ENCODE measurements around the gene CRACR2A.

CRACR2A gene

GRCh38 chr12:3607039-3607720, 145.7 kb downstream of the CRACR2A start:
- DNase-seq (ENCODE audit: low read depth) = no peak
- no peak overlapping the region for H3K4me3 ChIP-seq (ENCODE audit: low read length)
- TF ChIP-seq, protein P1, sequence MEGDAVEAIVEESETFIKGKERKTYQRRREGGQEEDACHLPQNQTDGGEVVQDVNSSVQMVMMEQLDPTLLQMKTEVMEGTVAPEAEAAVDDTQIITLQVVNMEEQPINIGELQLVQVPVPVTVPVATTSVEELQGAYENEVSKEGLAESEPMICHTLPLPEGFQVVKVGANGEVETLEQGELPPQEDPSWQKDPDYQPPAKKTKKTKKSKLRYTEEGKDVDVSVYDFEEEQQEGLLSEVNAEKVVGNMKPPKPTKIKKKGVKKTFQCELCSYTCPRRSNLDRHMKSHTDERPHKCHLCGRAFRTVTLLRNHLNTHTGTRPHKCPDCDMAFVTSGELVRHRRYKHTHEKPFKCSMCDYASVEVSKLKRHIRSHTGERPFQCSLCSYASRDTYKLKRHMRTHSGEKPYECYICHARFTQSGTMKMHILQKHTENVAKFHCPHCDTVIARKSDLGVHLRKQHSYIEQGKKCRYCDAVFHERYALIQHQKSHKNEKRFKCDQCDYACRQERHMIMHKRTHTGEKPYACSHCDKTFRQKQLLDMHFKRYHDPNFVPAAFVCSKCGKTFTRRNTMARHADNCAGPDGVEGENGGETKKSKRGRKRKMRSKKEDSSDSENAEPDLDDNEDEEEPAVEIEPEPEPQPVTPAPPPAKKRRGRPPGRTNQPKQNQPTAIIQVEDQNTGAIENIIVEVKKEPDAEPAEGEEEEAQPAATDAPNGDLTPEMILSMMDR (IDR thresholded peaks at IDR 0.05; ENCODE audit: insufficient read depth, low read depth, low read length, missing control alignments) = no peak

DNA sequence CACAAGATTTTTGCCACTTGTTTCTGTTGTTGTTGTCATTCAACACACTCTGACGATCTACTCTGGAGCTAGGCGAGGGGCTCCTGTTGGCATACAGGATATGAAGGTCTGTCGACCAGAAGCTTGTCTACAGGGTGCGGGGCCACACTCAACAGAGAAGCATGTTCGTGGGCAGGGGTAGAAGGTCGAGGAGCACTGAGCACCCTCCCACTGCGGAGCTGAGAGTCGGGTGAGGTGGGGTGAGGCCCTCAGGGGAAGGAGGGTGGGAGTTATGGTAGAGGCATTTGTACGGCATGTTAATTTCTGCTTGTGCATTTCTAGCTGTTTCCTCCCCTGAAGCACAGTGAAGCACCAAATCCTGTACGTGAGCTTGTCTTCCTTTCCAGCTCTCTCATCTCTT, 146.8 kb downstream of the CRACR2A start:
- no peak for DNase-seq (ENCODE audit: low read depth)
- TF ChIP-seq, protein P1 (IDR thresholded peaks at IDR 0.05; ENCODE audit: insufficient read depth, low read depth, low read length, missing control alignments) = no peak
- H3K4me3 ChIP-seq (ENCODE audit: low read length) = no peak overlapping the region

DNA sequence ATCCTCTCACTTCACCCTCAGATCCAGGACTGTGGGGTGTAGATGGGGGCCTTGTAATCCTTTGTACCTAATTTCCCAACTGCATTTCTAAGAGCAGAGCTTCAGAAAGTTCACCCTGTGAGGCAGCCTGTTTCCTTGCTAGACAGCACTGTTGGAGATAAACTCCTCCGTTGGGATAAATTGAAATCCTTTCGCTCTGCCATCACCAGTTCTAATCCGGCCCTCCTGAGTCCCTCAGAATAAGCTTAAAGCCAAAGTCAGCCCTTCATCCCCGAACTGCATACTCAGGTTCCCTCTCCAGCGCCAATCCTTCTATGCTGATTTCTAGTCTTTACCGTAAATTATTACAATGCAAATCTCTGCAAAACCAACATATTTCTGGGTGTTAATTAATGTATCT, 147.2 kb downstream of the CRACR2A start:
- no peak overlapping the region for H3K4me3 ChIP-seq (ENCODE audit: low read length)
- no peak for DNase-seq (ENCODE audit: low read depth)
- TF ChIP-seq, protein P1 (IDR thresholded peaks at IDR 0.05; ENCODE audit: insufficient read depth, low read depth, low read length, missing control alignments) = no peak

- H3K4me3 ChIP-seq (ENCODE audit: low read length) = no peak overlapping the region
- DNase-seq (ENCODE audit: low read depth) = peak; percentile 70
Measured at GRCh38 chr12:3604748-3605586, 147.9 kb downstream of the CRACR2A start.

GRCh38 chr12:3604286-3604685, 148.6 kb downstream of the CRACR2A start:
- no peak overlapping the region for H3K4me3 ChIP-seq (ENCODE audit: low read length)
- DNase-seq (ENCODE audit: low read depth) = no peak
- TF ChIP-seq, protein P1 (IDR thresholded peaks at IDR 0.05; ENCODE audit: insufficient read depth, low read depth, low read length, missing control alignments) = no peak

More at GRCh38 chr12:3604748-3605586, 147.9 kb downstream of the CRACR2A start:
- TF ChIP-seq, protein P1 (IDR thresholded peaks at IDR 0.05; ENCODE audit: insufficient read depth, low read depth, low read length, missing control alignments) = no peak

- TF ChIP-seq, protein P1 (IDR thresholded peaks at IDR 0.05; ENCODE audit: insufficient read depth, low read depth, low read length, missing control alignments) = no peak
- no peak for DNase-seq (ENCODE audit: low read depth)
- H3K4me3 ChIP-seq (ENCODE audit: low read length) = no peak overlapping the region
Measured at GRCh38 chr12:3603576-3603975, 149.3 kb downstream of the CRACR2A start.

All from epithelial cell of esophagus (primary cell).